AG04450 (cell line): ENCODE data around the gene C1QL2. TPM values are rescaled to one million over a fixed set of nuclear protein-coding genes. Genes with fewer than 3 reads are reported as not detected.

ENCODE experiments used
- polyA plus RNA-seq: library from polyadenylated mRNA; depleted of rRNA; stranded (reverse); fragments of >200 nt; gene quantifications from 2 replicates; pipeline ENCODE4 v1.2.3, GENCODE V29; 2011; rRNA removed
- small RNA-seq: library from RNA; depleted of rRNA; stranded (forward); fragments of <200 nt; gene quantifications from one replicate; pipeline ENCODE3, GENCODE V24; 2012; ENCODE audit warnings: low read depth; ENCODE audit not compliant: insufficient read length

Gene C1QL2
- polyA plus RNA-seq, 1 experiment, result not detected

Small RNA genes within 50 kb of the gene (small RNA-seq; reads per million reads assigned to genes)
- gene RN7SL468P, result not detected

Other genes with a start within 250 kb of the C1QL2 start
- gene MARCO, start 216.6 kb downstream of the C1QL2 start, polyA plus RNA-seq, result not detected in 2 replicates
- 34.3 and 42.7 TPM in 2 replicates for gene STEAP3, start 65.1 kb upstream of the C1QL2 start, polyA plus RNA-seq
- 26.5 and 30.2 TPM in 2 replicates for gene C2orf76, start 208.1 kb upstream of the C1QL2 start, polyA plus RNA-seq
- gene DBI, start 208.2 kb upstream of the C1QL2 start, polyA plus RNA-seq, result 235 and 244 TPM in 2 replicates